Stimulated activated CD4-positive, alpha-beta T cell treated with anti-CD3 and anti-CD28 coated beads, TNF-alpha, amount 100 ng/mL, for 48 hours (primary cell): ENCODE measurements around the gene REXO1.
A peak's percentile ranks its signal among the peaks of the same experiment; 100 is the strongest.

Experiments used
- DNase-seq, 3 donors: peaks; one replicate each; pipeline ENCODE4 v3.0.0-alpha.2; 2020; ENCODE audit warnings: low read depth in 3 of 3

Gene REXO1

GRCh38 chr19:1849886-1850398 lies 1.7 kb upstream of the REXO1 start:
- DNase-seq: no peak

- DNase-seq: no peak
Measured at GRCh38 chr19:1849132-1849474, 820 bp upstream of the REXO1 start.

DNA sequence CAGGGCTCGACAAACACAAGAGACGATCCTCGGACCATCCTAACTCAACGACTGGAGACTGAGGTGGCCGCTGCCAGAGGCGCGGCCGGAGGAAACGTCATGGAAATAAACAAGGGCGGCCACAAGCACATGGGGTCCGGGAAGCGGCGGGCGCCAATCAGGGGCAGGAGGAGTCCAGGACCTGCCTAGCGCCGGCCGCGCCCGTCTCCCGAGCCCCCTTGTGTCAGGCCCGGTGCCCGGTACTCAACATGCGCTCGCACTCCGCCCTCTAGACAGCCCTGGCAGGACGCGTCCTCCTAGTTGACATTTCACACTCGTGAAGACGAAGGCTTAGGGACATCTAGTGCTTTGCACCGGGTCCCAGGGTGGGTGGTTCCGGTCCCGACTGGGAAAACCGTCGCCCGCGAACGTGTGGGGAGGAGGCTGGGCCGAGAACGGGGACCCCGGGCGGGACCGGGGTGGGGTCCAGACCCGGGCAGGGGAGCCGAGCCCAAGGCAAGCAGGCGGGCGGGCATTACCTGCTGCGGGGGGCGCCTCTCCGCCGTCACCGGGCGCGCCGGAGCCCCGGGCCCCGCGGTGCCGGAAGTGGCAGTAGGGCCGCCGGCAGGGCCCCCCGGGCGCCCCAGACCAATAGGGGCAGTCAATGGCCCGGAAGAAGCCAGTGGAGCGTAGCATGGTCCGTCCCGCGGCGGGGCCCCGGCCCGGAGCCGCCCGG lies 442 bp downstream of the REXO1 start:
- no peak for DNase-seq

DNA sequence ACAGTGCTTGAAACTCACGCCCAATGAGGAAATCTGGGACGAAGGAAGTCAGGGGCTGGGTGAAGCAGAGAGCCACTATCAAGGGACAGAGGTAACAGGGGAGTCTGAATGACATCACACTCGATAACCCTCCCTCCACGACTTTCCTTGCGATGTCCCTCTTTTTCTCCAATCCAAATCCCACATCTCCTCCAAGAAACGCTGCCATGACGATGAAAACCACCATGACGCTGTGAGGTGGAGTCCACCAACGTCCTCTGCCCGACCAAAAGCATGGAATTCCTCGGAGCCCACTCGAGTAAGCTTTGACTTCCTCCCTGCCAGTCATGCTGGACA lies 967 bp downstream of the REXO1 start:
- no peak for DNase-seq

- no peak for DNase-seq
Measured at GRCh38 chr19:1846517-1847204, 1.6 kb downstream of the REXO1 start.

DNA sequence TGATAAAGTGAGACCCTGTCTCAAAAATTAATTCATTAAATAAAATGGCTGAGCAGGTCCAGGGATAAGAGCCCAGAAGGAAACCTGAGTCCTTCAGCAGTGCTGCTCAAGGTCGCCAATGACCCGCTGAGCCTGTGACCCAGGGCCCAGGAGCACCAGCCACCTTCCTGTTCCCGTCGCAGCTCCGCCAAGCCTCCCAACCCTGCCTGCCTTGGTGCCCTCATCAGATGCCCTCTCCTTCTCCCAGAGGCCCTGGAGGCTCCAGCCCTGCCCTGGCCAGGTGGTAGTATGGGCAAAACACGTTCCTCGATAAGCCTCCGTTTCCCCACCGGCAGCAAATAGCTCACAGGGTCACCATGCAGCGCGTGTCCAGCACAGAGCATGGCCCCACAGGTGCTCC lies 2.6 kb downstream of the REXO1 start:
- no peak for DNase-seq

DNA sequence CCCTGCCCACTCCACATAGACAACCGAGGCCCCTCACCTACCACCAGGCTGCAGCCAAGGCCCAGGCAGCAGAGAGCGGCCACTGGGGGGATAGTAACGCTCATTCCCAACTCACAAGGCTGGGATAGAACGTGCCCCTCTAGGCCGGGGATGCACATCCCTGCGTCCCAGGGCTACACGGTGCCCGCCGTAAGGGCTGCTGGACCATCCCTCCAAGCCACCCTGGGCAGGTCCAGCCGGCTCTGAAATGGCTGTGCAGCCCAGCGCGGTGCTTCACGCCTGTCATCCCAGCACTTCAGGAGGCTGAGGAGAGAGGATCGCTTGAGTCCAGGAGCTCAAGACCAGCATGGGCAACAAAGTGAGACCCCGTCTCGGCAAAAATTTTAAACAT lies 3.2 kb downstream of the REXO1 start:
- no peak for DNase-seq

DNA sequence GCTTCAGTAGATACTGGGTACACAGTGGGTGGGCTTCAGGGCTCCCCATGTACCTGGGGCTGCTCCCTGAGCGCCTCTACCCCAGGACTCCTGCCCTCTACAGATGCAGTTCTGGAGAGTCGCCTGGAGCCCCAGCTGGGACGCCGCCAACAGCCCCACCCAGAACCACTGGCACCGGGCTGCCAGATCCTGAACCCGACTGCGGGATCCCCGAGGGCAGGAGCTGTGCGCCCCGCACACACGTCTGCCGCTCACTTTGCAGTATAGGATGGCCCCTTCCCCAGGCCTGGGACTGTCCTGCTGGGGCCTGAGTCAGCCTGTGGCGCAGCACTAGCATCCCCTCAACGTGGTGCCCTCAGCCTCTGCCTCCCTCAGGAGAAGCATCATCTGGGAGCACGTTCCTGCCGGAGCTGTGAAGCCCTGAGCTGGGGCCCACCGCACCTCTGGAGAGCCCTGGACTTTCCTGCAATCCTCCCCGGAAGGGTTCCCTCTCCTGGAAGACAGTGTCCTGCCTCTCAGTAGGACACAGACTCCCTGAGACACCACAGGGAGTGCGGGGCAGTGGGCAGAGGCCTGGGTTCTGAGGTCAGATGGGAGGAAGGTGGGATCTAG lies 3.7 kb downstream of the REXO1 start:
- no peak for DNase-seq

DNA sequence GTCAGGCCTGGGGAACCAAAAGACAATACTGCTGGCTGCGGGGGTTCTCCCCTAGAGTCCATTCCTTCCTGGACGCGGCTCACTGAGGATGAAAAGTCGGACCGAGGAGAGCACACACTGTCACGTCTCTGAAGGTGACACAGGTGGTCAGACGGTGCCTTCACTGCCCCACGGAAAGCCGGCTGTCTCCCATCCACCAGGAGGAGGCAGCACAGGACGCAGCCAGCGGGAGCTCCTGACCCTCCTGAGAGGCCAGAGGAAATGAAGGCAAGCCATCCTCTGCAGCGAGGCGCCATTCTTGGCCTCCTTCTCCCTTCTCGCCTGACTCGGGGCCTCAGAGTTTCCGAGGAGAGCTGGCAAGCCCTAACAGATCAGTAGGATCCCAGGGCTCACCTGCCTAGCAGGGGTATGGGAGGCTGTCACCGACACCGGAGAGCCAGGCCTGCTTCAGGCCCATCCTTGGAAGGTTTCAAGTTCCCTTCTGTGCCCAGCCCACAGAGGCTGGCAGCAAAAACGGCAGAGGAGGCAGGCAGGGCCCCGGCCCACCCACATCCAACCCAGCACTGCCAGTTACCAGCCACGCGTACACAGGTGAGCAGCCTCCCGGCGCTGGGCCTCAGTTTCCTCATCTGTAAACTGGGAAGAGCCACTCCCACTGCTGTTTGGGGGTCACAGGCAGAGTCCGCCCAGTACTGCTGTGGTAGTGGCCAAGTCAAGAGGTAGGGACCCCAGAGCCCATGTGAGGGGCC lies 4.5 kb downstream of the REXO1 start:
- no peak for DNase-seq

GRCh38 chr19:1843116-1843515 lies 5.2 kb downstream of the REXO1 start:
- no peak for DNase-seq

DNA sequence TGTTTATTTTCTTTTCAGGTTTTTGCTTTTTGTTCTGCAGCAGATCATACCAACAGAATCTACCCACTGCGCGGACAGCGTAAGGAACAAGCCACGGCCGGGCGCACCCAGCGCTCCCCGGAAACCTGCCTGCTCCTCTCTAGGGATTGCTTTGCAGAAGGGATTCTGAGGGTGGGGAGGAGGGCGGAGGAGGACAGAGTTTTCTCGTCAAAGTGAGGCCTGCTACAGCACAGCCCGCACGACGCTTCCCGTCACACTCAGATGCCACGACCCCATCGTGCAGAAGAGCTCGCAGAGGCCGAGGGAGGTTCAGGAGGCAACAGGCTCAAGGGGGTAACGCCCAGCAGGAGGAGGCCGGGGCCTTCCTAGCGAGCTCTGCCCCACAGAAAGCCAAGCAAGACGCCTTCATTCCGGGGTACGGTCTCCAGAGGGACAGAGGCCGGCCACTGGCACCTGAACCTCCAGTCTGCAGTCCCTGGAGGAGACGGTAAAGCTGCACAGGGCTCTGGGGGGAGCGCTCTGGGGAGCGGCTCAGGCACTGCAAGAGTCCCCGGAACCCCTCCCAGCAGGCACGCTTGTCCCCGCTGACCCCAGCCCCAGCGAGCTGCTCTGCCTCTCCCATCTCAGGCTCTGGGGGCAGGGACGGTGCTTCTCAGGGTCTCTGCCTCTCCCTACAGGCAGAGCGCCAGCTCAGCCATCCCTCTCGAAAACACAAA lies 6.9 kb downstream of the REXO1 start:
- no peak for DNase-seq

DNA sequence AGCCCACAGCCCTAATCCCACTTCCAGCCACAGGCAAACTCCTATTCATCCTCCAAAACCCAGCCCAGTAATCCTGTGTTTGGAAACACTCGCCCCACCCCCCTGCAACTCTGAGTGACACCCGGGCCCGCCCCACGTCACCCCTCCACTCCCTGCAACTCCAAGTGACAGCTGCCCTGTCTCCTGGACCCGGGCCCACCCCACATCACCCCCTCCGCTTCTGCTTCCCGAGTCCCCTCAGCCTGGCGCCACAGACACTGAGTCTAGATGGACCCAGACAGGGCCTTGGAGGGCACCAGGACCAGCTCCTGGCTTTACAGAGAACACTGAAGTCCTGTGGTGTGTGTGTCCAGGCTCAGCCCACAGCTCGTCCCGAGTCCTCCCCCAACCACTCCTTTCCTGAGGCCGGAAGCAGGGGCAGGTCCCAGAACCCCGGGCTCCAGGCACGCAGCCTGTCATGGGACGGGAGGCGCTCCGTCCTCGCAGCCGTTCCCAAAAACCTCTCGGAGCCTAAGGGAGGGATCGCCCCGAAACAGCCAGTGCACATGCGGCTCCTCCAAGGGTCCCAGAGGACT lies 7.7 kb downstream of the REXO1 start:
- no peak for DNase-seq

- no peak for DNase-seq
Measured at GRCh38 chr19:1839658-1840540, 8.4 kb downstream of the REXO1 start.

DNA sequence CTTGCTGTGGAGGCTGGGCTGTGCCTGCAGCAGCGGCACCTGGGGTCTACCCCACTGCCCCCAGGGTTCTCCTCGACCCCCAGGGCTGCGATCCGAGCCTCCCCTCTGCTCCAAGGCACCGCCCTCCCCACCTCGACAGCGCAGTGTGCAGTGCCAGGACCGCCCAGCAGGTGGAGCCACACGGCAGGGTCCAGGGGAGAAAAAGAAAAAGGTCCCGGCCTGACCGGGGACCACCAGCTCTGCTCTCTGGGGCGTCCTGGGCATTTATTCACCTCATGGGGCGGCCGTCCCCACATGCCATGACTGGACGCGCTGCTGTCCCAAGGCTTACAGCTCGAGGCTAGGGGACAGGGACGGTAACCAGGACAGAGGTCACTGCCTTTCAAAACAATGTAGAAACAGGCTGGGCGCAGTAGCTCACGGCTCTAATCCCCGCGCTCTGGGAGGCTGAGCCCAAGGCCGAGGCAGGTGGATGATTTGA lies 10.6 kb downstream of the REXO1 start:
- peak in 2 of 3 donors; percentile 39 to 47 for DNase-seq

- no peak for DNase-seq
Measured at GRCh38 chr19:1837222-1837565, 11.1 kb downstream of the REXO1 start.

DNA sequence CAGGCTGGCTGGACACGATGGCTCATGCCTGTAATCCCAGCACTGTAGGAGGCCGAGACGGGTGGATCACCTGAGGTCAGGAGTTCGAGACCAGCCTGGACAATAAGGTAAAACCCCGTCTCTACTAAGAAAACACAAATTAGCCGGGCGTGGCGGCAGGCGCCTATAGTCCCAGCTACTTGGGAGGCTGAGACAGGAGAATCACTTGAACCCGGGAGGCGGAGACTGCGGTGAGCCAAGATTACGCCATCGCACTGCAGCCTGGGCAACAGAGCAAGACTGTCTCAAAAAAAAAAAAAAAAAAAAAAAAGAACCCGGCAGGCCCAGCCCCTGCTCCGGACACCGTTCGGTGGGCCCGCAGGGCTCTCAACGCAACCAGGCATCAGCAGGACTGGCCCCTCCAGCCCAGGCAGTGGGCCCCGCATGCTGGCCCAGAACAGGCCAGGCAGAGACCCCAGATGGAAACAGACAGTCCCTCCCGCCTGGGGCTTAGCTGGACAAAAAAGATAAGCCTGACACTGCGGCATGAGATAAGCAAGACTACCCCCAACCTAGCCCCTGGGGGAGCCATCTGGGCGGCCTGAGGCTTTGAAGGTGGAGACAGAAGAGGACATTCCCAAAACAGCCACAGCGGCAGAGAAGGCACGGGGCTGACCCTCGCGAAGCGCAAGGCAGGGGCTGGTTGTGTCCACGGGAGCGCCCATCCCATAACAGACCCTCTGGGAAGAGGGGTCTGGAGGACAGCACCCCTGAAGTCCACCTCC lies 11.6 kb downstream of the REXO1 start:
- DNase-seq: no peak

DNA sequence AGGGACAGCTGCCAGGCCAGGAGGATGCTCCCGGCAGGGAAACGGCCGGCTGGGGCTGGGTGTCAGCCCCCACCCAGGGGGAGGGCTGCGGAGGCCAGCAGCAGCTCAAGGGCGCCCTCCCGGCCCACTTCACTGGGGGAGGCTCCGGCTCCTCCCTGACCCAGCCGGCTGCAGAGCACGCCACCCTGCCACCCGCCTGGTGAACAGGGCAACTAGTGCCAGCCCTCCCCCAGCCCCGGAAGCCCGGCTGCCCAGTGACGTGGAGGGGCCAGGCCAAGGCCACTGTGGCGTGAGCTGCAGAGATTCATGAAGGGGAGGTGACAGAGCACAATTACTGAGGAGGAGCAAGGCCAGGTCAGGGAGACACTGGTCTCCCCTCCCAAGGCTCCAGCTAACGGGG lies 14.7 kb downstream of the REXO1 start:
- DNase-seq: no peak

DNA sequence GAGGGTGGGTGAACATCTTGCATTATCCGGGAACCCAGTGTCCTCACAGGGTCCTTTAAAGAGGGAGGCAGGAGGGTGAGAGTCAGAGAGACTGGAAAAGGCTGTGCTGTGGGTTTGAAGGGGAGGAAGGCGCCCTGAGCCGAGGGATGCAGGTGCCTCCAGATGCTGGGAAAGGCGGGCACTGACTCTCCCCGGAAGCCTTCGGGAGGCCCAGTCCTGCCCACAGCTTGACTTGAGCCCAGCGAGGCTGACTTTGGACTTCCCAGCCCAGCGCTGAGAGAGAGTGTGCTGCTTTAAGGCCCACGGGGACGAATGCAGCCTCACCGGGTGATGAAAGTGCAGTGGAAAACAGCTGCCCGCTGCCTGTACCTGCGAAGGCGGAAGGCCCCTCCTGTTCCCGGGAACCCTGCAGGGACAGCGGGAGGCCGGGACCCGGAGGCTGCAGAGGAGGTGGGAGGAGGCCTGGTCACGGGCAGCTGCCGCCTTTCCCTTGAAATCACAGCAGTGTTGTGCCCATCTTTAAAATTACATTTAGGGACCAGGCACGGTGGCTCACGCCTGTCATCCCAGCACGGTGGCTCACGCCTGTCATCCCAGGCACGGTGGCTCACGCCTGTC lies 16.1 kb downstream of the REXO1 start:
- DNase-seq: no peak

GRCh38 chr19:1830978-1831377 lies 17.3 kb downstream of the REXO1 start:
- no peak for DNase-seq
